GM19463 (cell line): Measurements from ENCODE around the gene IL18R1.

Experiments
- ATAC-seq: cut with Tn5 transposase; IDR thresholded peaks from one replicate; pipeline ENCODE4 v1.9.1; 2021; ENCODE audit warnings: mild to moderate bottlenecking, moderate library complexity; ENCODE audit not compliant: unreplicated experiment

The IL18R1 gene

DNA sequence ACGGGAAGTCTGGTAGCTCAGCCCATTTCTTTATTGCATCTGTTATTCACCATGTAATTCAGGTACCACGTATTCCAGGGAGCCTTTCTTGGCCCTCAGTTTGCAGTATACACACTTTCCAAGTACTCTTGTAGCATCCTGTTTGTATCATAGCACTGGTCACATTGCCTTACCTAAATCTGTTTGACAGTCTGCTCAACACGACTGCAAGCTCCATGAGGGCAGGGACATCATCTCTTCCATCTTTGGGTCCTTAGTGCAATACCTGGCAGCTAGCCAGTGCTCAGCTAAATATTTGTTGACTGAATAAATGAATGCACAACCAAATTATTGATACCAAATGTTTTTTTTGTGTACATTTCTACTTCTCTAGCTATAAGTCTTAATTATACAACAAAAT, 11.2 kb upstream of the IL18R1 start:
- no peak for ATAC-seq

DNA sequence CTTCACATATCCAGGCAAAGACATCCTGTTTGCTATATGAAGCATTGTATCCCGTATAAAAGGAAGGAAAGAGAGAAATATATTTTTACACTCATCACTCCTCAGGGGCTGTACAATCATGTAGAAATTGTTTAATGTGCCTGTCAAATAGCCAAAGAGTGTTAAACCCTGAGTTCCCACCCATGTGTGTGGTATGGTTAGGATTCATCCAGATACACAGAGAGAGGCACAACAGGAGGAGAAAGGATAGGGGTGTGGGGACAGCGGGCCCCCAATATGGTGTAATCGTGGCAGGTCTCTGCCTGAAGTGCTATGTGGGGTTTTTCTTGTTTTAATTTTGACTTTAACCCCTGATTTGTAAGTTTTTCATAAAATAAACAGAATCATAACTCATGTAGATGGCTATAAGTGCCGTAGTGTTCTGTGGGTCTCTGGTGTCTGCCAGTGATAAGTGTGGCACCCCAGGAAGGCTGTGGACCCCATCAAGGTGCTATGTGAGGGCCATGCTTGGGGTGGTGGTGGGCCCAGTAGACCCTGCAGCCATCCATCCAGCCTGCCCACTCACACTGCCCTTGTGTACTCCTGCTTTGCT, 10.2 kb upstream of the IL18R1 start:
- ATAC-seq = no peak

- ATAC-seq = no peak
Measured at GRCh38 chr2:102346381-102347130, 9.0 kb upstream of the IL18R1 start.

DNA sequence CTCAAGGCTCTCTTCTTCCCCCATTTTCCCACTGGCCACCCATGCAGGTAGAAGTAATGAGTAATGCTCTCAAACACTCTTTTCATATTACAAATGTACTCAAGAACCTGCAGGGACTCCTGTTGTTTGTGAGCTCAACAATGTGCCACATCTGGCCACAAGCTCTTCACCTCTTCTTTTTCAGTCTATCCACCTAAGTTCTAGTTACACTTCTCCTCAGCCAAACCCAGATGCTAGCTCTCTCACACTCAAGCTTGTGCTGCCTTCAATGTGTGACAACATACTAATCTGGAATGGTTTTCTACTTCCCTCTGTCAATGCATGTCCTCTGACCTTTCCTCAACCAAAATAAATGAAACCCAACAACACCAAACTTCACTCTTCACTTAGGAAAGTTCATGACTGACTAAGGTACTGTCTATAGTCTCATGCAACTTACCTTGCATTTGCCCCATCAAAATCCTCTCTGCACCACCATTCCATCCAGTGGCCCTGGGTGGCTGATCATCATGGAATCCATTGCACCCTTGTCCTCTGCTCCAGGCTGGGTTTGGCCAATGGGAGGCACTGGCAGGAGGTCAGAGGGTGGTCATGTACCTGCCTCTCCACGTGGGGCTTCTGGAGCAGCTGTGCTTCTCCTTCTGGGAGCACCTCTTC, 5.3 kb upstream of the IL18R1 start:
- ATAC-seq = no peak

GRCh38 chr2:102356381-102356712, 751 bp downstream of the IL18R1 start:
- ATAC-seq = no peak

DNA sequence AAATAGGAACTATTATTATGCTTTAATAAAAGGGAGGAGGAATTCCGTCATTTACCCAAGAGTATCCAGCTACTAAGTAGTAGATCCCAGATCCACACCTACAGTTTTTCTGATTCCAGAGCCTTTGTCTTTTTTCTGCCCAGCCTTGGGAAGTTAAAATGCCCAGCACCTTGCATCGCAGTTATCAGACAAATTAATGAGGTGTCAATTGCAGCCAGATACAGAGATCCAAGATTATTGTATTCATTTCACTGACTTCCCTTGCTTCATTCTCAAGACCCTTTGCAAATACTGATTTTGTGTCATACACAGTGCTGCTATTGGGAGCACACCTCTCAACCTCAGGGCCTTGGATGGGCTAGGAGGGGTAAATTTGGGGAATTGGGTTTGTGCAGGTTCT, 1.1 kb downstream of the IL18R1 start:
- ATAC-seq = no peak

DNA sequence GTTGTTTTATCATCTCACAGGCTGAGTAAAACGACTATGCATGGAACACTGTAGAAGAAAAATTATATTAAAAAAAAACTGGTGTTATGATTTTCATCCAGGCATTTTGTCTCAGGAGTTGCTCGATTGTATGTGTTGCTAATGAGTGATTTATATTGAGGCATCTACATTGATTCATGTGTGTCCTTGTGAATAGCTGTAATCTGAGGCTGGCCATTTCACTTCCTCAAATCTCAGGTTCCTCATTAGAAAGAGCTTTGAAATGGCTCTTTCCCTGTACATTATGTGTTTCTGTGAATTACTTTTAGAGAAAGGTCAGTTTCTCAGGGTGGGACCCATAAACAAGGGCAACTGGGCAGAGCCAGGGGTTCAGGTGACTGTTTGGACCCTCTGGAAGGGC, 2.3 kb downstream of the IL18R1 start:
- no peak for ATAC-seq

DNA sequence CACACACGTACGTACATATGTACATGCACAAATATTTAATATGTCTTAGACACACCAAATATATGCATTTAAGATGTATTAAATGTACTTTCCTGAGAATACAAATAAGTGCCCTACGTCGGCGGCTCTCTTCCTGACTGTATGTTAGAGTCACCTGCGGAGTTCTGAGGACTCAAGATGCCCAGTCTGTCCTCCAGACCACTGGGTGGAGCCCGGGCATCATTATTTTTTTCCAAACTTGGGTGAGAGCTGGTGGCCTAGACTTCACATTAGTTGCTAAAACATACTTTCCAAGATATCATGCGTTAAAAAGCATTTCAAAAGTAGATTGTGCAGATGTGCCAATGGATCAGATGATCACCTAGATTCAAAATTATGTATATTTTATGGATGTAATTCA, 2.9 kb downstream of the IL18R1 start:
- no peak for ATAC-seq

DNA sequence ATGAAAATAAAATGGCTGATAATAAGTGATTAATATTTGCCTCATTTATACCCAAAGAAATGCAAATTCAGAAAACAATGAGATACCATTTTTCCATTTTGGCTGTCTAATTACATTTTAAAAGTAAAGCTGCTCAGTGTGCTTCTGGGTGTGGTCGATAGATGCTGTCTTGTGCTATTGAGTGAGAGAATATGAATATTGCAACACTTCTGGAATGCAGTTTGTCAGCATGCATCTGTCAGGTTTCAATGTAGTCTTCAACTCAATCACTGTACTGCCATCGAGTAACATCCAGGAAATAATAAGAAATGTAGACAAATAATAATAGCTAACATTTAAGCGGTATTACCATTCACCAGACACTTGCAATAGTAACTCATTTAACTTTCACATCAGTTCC, 3.9 kb downstream of the IL18R1 start:
- no peak for ATAC-seq

- ATAC-seq = no peak
Measured at GRCh38 chr2:102361632-102362241, 6.1 kb downstream of the IL18R1 start.

GRCh38 chr2:102365763-102366162, 10.2 kb downstream of the IL18R1 start:
- ATAC-seq = no peak

DNA sequence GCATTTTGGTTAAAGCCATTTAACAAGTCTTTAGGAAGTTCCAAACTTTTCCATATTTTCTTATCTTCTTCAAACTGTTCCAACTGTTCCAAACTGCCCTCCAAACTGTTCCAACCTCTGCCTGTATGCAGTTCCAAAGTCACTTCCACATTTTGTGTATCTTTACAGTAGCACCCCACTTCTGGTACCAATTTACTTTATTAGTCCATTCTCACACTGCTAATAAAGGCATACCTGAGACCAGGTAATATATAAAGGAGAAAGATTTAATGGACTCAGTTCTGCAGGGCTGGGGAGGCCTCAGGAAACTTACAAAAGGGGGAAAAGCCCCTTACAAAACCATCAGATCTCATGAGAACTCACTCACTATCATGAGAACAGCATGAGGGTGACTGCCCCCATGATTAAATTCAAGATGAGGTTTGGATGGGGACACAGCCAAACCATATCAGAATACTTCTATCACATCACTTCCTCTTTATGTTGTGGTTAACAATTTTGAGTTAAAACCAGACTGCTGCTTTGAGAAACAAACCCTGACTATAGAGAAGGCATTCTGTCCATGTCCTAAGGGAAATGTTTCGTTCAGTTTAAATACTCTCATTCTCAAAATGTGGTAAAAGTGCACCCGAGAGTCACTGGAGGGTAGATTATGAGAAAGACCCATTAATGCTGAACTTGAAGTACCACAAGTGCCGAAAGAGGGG, 11.0 kb downstream of the IL18R1 start:
- peak; percentile 60 for ATAC-seq

- ATAC-seq = peak; percentile 41
Measured at GRCh38 chr2:102367331-102367971, 11.9 kb downstream of the IL18R1 start.

- no peak for ATAC-seq
Measured at GRCh38 chr2:102368461-102369109, 13.0 kb downstream of the IL18R1 start.

- ATAC-seq = no peak
Measured at GRCh38 chr2:102369866-102370265, 14.3 kb downstream of the IL18R1 start.

DNA sequence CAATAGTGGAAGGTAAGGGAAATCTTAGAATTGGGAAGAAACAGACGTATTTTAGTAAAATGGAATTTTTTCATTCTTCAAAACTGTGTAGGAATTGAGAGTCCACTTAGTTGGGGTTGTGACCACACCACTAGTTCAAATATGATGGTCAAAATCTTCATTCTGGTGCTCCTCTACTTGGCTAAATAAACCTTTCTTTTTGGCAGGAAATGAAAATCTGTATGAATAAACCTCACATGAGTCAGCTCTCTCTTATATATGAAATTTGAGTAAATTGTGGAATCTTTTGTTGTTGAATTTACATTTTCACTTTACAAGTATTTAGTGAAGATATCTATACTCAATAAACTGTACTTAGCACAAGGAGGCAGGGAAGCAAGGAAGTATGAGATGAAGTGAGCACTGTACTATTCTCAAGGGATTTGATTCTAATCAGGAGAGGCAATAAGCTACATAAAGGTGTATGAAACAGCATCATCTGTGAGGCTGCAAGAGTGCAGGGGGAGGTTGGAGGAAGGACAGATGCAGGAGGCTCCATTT, 20.5 kb downstream of the IL18R1 start:
- ATAC-seq = no peak

DNA sequence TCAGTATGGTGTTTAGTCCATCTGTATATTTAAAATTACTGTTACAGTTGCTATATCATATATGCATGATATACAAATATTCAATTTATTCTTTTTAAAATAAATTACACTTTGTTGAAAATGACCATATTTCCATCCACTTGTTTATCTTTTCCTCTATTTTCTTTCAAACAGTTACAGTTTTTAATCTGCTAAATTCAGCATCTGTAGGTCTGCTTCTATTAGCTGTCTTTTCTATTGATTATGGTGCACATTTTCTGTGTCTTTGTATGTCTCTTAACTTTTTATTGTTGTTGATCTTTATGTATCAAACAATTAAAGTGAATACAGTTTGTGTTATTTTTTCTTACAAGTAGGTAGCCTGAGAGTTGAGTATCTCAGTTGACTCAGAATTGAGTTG, 28.1 kb downstream of the IL18R1 start:
- ATAC-seq = no peak

GRCh38 chr2:102385522-102385921, 29.9 kb downstream of the IL18R1 start:
- no peak for ATAC-seq

DNA sequence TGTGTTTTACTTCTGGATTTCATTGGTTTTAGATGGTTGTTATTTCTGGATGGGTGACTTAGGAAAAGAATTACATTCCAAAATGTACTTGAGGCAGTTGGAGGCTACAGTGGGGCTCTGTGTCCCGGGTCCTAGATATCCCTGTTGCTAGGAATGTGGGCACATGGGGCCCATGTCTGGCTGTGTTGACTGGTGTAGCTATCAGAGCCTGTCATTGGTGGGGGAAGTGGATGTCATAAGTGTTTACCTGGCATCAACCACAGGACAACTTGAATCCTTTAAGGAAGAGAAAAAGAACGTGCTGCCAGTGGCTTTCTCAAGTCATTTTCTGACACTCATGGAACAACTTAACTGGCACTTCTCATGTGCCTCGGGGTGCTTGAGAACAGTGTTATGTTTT, 30.4 kb downstream of the IL18R1 start:
- ATAC-seq = no peak

DNA sequence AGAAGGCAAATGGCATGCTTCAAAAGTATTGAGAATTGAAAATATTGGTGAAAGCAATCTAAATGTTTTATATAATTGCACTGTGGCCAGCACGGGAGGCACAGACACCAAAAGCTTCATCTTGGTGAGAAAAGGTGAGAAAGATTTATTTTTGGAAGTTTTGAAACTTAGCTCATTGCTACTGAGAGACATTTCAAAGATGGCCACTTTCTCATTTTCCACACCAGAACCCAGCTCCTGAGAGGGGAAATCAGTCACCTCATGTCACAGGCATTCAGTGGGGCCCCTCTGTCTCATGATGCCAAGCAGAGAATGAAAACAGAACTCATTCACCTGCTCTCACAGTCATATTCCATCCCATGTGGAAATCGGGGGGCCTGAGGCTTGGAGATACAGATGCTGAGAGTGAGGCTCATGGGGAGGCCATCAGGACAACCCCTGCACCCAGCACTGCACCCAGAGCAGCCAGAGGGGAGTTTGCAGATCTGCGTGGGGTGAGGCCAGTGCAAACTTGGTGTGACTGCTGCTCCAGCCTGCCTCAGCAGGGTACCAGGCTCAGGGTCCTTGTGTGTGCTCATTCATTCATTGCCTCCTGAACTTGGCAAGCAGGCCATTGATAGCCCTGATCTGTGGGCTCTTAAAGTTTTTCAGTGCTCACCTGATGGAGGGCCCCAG, 31.4 kb downstream of the IL18R1 start:
- ATAC-seq = no peak
